ENCODE results near the gene CDH23. TPM values are rescaled to one million over a fixed set of nuclear protein-coding genes. Genes with fewer than 3 reads are reported as not detected.

Gene CDH23
- total and polyA plus RNA-seq, 2 donors from 2014 or later: 1.1 to 6.4 TPM

DNA sequence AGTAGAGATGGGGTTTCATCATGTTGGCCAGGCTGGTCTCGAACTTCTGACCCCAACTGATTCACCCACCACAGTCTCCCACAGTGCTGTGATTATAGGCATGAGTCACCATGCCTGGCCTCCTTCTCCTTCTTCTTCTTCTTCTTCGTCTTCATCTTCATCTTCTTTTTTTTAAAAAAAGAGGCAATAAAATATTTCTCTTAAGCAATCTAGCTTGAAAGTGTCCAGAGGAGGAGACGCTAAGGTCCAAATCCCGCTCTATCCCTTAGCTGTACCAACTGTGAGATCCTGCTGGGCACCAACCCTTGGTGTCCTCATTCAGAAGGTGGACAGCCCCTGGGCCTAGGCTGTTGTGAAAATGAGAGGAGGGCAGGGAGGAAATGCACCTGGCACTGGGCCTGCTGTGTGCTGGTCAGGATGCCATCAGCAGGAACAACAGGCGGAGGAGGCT lies 468.2 kb downstream of the CDH23 start:
- FAIRE-seq: no peak

More for the DNA sequence above, 468.2 kb downstream of the CDH23 start:
- H3K36me3 ChIP-seq (ENCODE audit: control insufficient read depth in 2 of 3, insufficient read depth in 3 of 3, low read length in 3 of 3): no peaks in the 10 kb centered on the region
- TF ChIP-seq, protein P1, sequence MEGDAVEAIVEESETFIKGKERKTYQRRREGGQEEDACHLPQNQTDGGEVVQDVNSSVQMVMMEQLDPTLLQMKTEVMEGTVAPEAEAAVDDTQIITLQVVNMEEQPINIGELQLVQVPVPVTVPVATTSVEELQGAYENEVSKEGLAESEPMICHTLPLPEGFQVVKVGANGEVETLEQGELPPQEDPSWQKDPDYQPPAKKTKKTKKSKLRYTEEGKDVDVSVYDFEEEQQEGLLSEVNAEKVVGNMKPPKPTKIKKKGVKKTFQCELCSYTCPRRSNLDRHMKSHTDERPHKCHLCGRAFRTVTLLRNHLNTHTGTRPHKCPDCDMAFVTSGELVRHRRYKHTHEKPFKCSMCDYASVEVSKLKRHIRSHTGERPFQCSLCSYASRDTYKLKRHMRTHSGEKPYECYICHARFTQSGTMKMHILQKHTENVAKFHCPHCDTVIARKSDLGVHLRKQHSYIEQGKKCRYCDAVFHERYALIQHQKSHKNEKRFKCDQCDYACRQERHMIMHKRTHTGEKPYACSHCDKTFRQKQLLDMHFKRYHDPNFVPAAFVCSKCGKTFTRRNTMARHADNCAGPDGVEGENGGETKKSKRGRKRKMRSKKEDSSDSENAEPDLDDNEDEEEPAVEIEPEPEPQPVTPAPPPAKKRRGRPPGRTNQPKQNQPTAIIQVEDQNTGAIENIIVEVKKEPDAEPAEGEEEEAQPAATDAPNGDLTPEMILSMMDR (IDR thresholded peaks at IDR 0.05; ENCODE audit: borderline replicate concordance, extremely low read depth, insufficient read depth): no peak
- no peak overlapping the region for H3K27ac ChIP-seq (ENCODE audit: low read depth in 2 of 2, low read length in 2 of 2)
- H3K27me3 ChIP-seq (ENCODE audit: control insufficient read depth, insufficient read depth, low read length): no peaks in the 10 kb centered on the region
- peaks cover 0 to 14% (median 7%) of the 10 kb centered on the region in 3 donors for H3K4me1 ChIP-seq (ENCODE audit: control insufficient read depth in 2 of 3, insufficient read depth in 2 of 3, low read depth in 1 of 3, low read length in 3 of 3)
- no peak for DNase-seq
- intact Hi-C loops (cut with DNase I): no loop called here
- H3K4me3 ChIP-seq (ENCODE audit: low read length in 3 of 3): no peak overlapping the region
- no peak overlapping the region for H3K9ac ChIP-seq (ENCODE audit: low read length in 3 of 3)
- H3K9me3 ChIP-seq (ENCODE audit: control insufficient read depth in 2 of 3, insufficient read depth in 1 of 3, low read length in 3 of 3): no peaks in the 10 kb centered on the region

Small RNAs within 50 kb of the gene (microRNA-seq; reads per million reads assigned to microRNA genes)
- gene MIR7152: not detected

Other genes starting within 250 kb of the CDH23 start
- 22.6 TPM for gene UNC5B, start 184.3 kb upstream of the CDH23 start, total RNA-seq
- 5.5 TPM for gene UNC5B, start 184.3 kb upstream of the CDH23 start, polyA plus RNA-seq (ENCODE audit: insufficient read depth, low read depth, low replicate concordance)
- 5.3 TPM for gene SLC29A3, start 77.7 kb upstream of the CDH23 start, total RNA-seq
- 5.7 TPM for gene SLC29A3, start 77.7 kb upstream of the CDH23 start, polyA plus RNA-seq (ENCODE audit: insufficient read depth, low read depth, low replicate concordance)

Measured in kidney (tissue), 14 donors.